Glutamatergic neuron (in vitro differentiated cells): ENCODE results near the gene FAM120A. TPM values are rescaled to one million over a fixed set of nuclear protein-coding genes. Genes with fewer than 3 reads are reported as not detected.

Experiments
- DNase-seq: peaks from one replicate; pipeline ENCODE4 v3.0.0; 2022
- H3K27ac Mint-ChIP-seq: one replicate; pipeline ENCODE4 v1.8.0; 2020; ENCODE audit warnings: mild to moderate bottlenecking, mixed read lengths, inconsistent platforms; ENCODE audit not compliant: unreplicated experiment
- H3K27me3 Mint-ChIP-seq: one replicate; pipeline ENCODE4 v1.8.0; 2020; ENCODE audit warnings: mild to moderate bottlenecking, moderate library complexity, mixed read lengths, inconsistent platforms; ENCODE audit not compliant: unreplicated experiment
- H3K36me3 Mint-ChIP-seq: one replicate; pipeline ENCODE4 v1.8.0; 2020; ENCODE audit warnings: mild to moderate bottlenecking, mixed read lengths, inconsistent platforms; ENCODE audit not compliant: unreplicated experiment
- H3K4me1 Mint-ChIP-seq: one replicate; pipeline ENCODE4 v1.8.0; 2020; ENCODE audit warnings: mild to moderate bottlenecking, low read depth, mixed read lengths, inconsistent platforms; ENCODE audit not compliant: unreplicated experiment
- H3K4me3 Mint-ChIP-seq: one replicate; pipeline ENCODE4 v1.8.0; 2020; ENCODE audit warnings: mild to moderate bottlenecking, mixed read lengths, inconsistent platforms; ENCODE audit not compliant: unreplicated experiment
- H3K9me3 Mint-ChIP-seq: one replicate; pipeline ENCODE4 v1.8.0; 2020; ENCODE audit warnings: mild to moderate bottlenecking, moderate library complexity, mixed read lengths, inconsistent platforms; ENCODE audit not compliant: unreplicated experiment
- total RNA-seq: library from RNA; stranded (reverse); fragmentation: NEBNext Ultra II Directional; extraction: Animal tissue kit (Norgen Biotek cat#: 25700); gene quantifications from one replicate; pipeline ENCODE4 v1.2.1, GENCODE V29; 2021; ENCODE audit not compliant: unreplicated experiment
- TF ChIP-seq, protein P1 (sequence below): fragments of 200-600 bp; sonication (generic); IDR thresholded peaks from one replicate; pipeline ENCODE4 v1.5.0; 2021; ENCODE audit not compliant: partially characterized antibody, unreplicated experiment

Gene FAM120A
- total RNA-seq, 1 donor from 2014 or later: 32.3 TPM

DNA sequence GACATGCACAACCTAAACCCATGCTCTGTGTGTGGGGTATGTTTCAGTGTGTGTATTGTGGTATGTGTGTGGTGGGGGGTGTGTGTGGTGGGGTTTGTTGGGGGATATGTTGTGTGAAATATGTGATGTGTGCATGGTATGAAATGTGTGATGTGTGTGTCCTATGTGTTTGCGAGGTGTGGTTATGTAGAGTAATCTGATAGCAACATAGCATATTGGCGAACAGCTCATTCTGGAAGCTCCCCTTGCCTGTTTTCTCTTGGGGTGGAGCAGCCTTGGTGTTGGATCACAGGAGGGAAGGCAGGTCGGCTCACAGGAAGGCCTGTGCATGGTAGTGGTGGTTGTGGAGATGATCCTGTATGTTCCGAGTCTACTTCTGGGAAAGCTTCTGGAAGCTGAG is 89.5 kb downstream of the FAM120A start:
- H3K36me3 Mint-ChIP-seq: no peaks in the 10 kb centered on the region
- no peak overlapping the region for H3K27ac Mint-ChIP-seq
- TF ChIP-seq, protein P1, sequence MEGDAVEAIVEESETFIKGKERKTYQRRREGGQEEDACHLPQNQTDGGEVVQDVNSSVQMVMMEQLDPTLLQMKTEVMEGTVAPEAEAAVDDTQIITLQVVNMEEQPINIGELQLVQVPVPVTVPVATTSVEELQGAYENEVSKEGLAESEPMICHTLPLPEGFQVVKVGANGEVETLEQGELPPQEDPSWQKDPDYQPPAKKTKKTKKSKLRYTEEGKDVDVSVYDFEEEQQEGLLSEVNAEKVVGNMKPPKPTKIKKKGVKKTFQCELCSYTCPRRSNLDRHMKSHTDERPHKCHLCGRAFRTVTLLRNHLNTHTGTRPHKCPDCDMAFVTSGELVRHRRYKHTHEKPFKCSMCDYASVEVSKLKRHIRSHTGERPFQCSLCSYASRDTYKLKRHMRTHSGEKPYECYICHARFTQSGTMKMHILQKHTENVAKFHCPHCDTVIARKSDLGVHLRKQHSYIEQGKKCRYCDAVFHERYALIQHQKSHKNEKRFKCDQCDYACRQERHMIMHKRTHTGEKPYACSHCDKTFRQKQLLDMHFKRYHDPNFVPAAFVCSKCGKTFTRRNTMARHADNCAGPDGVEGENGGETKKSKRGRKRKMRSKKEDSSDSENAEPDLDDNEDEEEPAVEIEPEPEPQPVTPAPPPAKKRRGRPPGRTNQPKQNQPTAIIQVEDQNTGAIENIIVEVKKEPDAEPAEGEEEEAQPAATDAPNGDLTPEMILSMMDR: no peak
- H3K27me3 Mint-ChIP-seq: peaks cover 7% of the 10 kb centered on the region
- H3K9me3 Mint-ChIP-seq: peaks cover 5% of the 10 kb centered on the region
- no peak overlapping the region for H3K4me3 Mint-ChIP-seq
- DNase-seq: no peak
- H3K4me1 Mint-ChIP-seq: peaks cover 16% of the 10 kb centered on the region

DNA sequence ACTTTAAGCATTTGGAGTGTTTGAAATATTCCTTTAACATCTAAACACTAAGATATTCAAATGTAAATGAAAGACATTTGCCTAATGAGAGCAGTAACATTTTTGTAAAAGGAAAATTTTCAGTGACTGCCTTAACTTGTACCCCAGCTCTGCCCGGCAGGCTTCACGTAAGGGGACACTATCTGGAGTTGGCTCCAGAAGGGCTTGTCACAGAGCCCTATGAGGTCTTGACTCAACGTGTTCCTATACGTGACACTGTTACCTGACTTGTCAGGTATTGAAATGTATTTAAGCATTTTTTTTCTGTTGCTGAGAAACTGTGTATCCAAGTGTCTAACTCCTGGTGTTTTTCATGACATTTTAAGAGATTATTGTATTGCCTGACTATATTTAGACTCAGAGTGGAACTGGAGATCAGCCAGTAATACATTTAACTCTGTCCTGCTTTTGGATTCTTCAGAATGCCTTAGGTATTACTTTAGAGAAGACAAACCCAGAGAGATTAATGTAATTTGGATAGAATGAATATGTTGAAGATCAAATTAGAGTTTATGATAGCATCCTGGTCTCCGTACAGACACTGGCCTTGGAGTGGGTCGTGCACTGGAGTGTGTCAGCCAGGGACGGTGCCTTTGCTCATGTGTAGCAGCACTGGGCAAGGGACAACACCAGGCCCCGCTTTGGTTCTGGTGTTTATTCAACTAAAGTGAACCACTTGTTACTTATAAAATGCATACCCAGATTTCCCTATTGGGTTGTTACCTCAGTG is 90.3 kb downstream of the FAM120A start:
- Mint-ChIP-seq H3K27ac (no peak overlapping the region), H3K27me3 (peaks cover 4% of the 10 kb centered on the region), H3K9me3 (peaks cover under 1% of the 10 kb centered on the region), H3K36me3 (no peaks in the 10 kb centered on the region), H3K4me3 (no peak overlapping the region), H3K4me1 (peaks cover 9% of the 10 kb centered on the region)
- DNase-seq: no peak
- TF ChIP-seq, protein P1: no peak

- H3K36me3 Mint-ChIP-seq: no peaks in the 10 kb centered on the region
- H3K27me3 Mint-ChIP-seq: peaks cover 4% of the 10 kb centered on the region
- H3K9me3 Mint-ChIP-seq: peaks cover 2% of the 10 kb centered on the region
- TF ChIP-seq, protein P1: no peak
- no peak overlapping the region for H3K4me3 Mint-ChIP-seq
- H3K27ac Mint-ChIP-seq: no peak overlapping the region
- DNase-seq: no peak
- H3K4me1 Mint-ChIP-seq: peaks cover 7% of the 10 kb centered on the region
Observed at GRCh38 chr9:93543117-93543516, 91.6 kb downstream of the FAM120A start.

DNA sequence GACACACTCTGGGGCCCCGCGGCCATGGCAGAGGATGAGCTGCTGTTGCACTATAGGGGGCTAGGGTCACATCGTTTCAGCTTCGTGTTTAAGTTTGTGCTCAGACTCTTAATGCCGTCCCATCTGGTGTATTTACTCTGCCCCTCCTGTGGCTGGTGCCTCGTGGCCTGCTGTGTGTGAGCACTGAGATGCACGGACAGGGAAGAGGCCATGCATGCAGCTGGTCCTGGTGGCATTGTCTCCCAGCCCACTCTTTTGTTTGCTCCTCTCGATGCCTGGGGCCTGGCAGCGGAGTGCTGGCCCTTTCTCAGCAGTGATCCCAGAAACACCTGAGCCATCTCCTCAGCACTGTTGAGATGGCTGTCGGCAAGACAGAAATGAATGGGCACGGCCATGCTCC is 94.9 kb downstream of the FAM120A start:
- no peak for DNase-seq
- no peaks in the 10 kb centered on the region for H3K27me3 Mint-ChIP-seq
- H3K36me3 Mint-ChIP-seq: no peaks in the 10 kb centered on the region
- TF ChIP-seq, protein P1: no peak
- H3K9me3 Mint-ChIP-seq: peaks cover 2% of the 10 kb centered on the region
- no peak overlapping the region for H3K4me3 Mint-ChIP-seq
- H3K4me1 Mint-ChIP-seq: peaks cover 3% of the 10 kb centered on the region
- H3K27ac Mint-ChIP-seq: no peak overlapping the region

DNA sequence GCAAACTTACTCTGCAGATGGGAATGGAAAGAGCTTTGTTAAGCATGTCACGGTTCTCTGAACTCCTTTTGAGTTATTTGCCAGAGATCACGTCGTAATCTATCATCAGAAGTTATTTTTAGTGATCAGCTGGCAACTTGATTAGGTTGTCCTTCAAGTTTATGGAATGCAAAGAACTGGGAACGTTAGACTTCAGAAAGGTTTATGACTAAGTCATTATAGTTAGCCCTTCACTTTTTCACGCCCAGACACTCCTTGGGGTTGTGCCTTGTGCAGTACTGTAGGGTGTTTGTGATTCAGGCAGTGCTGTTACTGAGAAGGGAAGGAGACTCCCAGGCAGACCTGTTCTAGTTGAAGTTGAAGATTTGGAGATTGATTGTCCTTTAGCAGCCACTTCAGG is 98.1 kb downstream of the FAM120A start:
- Mint-ChIP-seq H3K27ac (no peak overlapping the region), H3K4me1 (peaks cover 3% of the 10 kb centered on the region), H3K27me3 (no peaks in the 10 kb centered on the region), H3K4me3 (no peak overlapping the region), H3K36me3 (no peaks in the 10 kb centered on the region), H3K9me3 (peaks cover 2% of the 10 kb centered on the region)
- TF ChIP-seq, protein P1: no peak
- no peak for DNase-seq
